ENCODE measurements around the gene IL1RN.

IL1RN gene

GRCh38 chr2:113127646-113128570, 510 bp downstream of the IL1RN start:
- Histone ChIP-seq H3K4me3 (no peak overlapping the region), H3K36me3 (replicated peaks) (no peaks in the 10 kb centered on the region), H3K4me1 (no peaks in the 10 kb centered on the region), H3K9me3 (no peaks in the 10 kb centered on the region), H3K27me3 (ENCODE audit: low read depth) (no peaks in the 10 kb centered on the region; the same call in 1 of the 2 replicates)
- no peak for DNase-seq (ENCODE audit: low spot score in 2 of 2)
- in situ Hi-C loops (cut with MboI; ENCODE audit: low sequenced_read_pairs): no loop called here

- Histone ChIP-seq H3K27me3 (ENCODE audit: low read depth) (no peaks in the 10 kb centered on the region), H3K4me1 (no peaks in the 10 kb centered on the region), H3K9me3 (no peaks in the 10 kb centered on the region), H3K4me3 (no peak overlapping the region), H3K36me3 (replicated peaks) (no peaks in the 10 kb centered on the region)
- DNase-seq (ENCODE audit: low spot score in 2 of 2): no peak
- in situ Hi-C loops (cut with MboI; ENCODE audit: low sequenced_read_pairs): loop anchor here (10.0 kb wide), 1 partner anchor 245 kb away; no protein-coding TSS in a partner anchor
Measured at GRCh38 chr2:113129519-113130078, 2.2 kb downstream of the IL1RN start.

GRCh38 chr2:113131352-113132185, 4.2 kb downstream of the IL1RN start:
- in situ Hi-C loops (cut with MboI; ENCODE audit: low sequenced_read_pairs): loop anchor here (10.0 kb wide), 1 partner anchor 243 kb away; no protein-coding TSS in a partner anchor
- DNase-seq (ENCODE audit: low spot score in 2 of 2): no peak
- Histone ChIP-seq H3K4me1 (no peaks in the 10 kb centered on the region), H3K9me3 (no peaks in the 10 kb centered on the region), H3K27me3 (ENCODE audit: low read depth) (no peaks in the 10 kb centered on the region), H3K4me3 (no peak overlapping the region), H3K36me3 (replicated peaks) (no peaks in the 10 kb centered on the region)

GRCh38 chr2:113132414-113133021, 5.1 kb downstream of the IL1RN start:
- Histone ChIP-seq H3K4me3 (no peak overlapping the region), H3K36me3 (replicated peaks) (no peaks in the 10 kb centered on the region), H3K9me3 (no peaks in the 10 kb centered on the region), H3K4me1 (no peaks in the 10 kb centered on the region), H3K27me3 (ENCODE audit: low read depth) (no peaks in the 10 kb centered on the region)
- in situ Hi-C loops (cut with MboI; ENCODE audit: low sequenced_read_pairs): loop anchor here (10.0 kb wide), 1 partner anchor 242 kb away; no protein-coding TSS in a partner anchor
- DNase-seq (ENCODE audit: low spot score in 2 of 2): no peak

- in situ Hi-C loops (cut with MboI; ENCODE audit: low sequenced_read_pairs): loop anchor here (10.0 kb wide), 1 partner anchor 241 kb away; no protein-coding TSS in a partner anchor
- no peak overlapping the region for H3K4me3 ChIP-seq
- no peaks in the 10 kb centered on the region for H3K9me3 ChIP-seq
- H3K36me3 ChIP-seq (replicated peaks): no peaks in the 10 kb centered on the region
- DNase-seq (ENCODE audit: low spot score in 2 of 2): no peak
- no peaks in the 10 kb centered on the region for H3K4me1 ChIP-seq
- H3K27me3 ChIP-seq (ENCODE audit: low read depth): no peaks in the 10 kb centered on the region
Measured at GRCh38 chr2:113133704-113134598, 6.6 kb downstream of the IL1RN start.

- Histone ChIP-seq H3K27me3 (ENCODE audit: low read depth) (no peaks in the 10 kb centered on the region), H3K4me3 (no peak overlapping the region), H3K36me3 (replicated peaks) (no peaks in the 10 kb centered on the region), H3K9me3 (no peaks in the 10 kb centered on the region), H3K4me1 (no peaks in the 10 kb centered on the region)
- in situ Hi-C loops (cut with MboI; ENCODE audit: low sequenced_read_pairs): loop anchor here (10.0 kb wide), 1 partner anchor 240 kb away; no protein-coding TSS in a partner anchor
- no peak for DNase-seq (ENCODE audit: low spot score in 2 of 2)
Measured at GRCh38 chr2:113134717-113135116, 7.3 kb downstream of the IL1RN start.

- DNase-seq (ENCODE audit: low spot score in 2 of 2): no peak
- no peaks in the 10 kb centered on the region for H3K36me3 ChIP-seq (replicated peaks)
- in situ Hi-C loops (cut with MboI; ENCODE audit: low sequenced_read_pairs): loop anchor here (10.0 kb wide), 1 partner anchor 239 kb away; no protein-coding TSS in a partner anchor
Measured at GRCh38 chr2:113135317-113135716, 7.9 kb downstream of the IL1RN start.

GRCh38 chr2:113136828-113137775, 9.7 kb downstream of the IL1RN start:
- peak; percentile 10 to 49 for DNase-seq (ENCODE audit: low spot score in 2 of 2)
- in situ Hi-C loops (cut with MboI; ENCODE audit: low sequenced_read_pairs): loop anchor here (10.0 kb wide), 1 partner anchor 238 kb away; no protein-coding TSS in a partner anchor

More at GRCh38 chr2:113135317-113135716, 7.9 kb downstream of the IL1RN start:
- no peaks in the 10 kb centered on the region for H3K9me3 ChIP-seq
- H3K4me3 ChIP-seq: no peak overlapping the region
- no peaks in the 10 kb centered on the region for H3K4me1 ChIP-seq
- no peaks in the 10 kb centered on the region for H3K27me3 ChIP-seq (ENCODE audit: low read depth)

GRCh38 chr2:113137827-113138226, 10.4 kb downstream of the IL1RN start:
- H3K4me3 ChIP-seq: no peak overlapping the region
- DNase-seq (ENCODE audit: low spot score in 2 of 2): no peak
- H3K4me1 ChIP-seq: no peaks in the 10 kb centered on the region
- no peaks in the 10 kb centered on the region for H3K36me3 ChIP-seq (replicated peaks)
- no peaks in the 10 kb centered on the region for H3K9me3 ChIP-seq
- no peaks in the 10 kb centered on the region for H3K27me3 ChIP-seq (ENCODE audit: low read depth)
- in situ Hi-C loops (cut with MboI; ENCODE audit: low sequenced_read_pairs): loop anchor here (10.0 kb wide), 1 partner anchor 237 kb away; no protein-coding TSS in a partner anchor

More at GRCh38 chr2:113136828-113137775, 9.7 kb downstream of the IL1RN start:
- no peak overlapping the region for H3K4me3 ChIP-seq
- H3K27me3 ChIP-seq (ENCODE audit: low read depth): no peaks in the 10 kb centered on the region
- no peaks in the 10 kb centered on the region for H3K9me3 ChIP-seq
- H3K4me1 ChIP-seq: no peaks in the 10 kb centered on the region
- H3K36me3 ChIP-seq (replicated peaks): no peaks in the 10 kb centered on the region

GRCh38 chr2:113138428-113139322, 11.3 kb downstream of the IL1RN start:
- peak; percentile 64 to 71 for DNase-seq (ENCODE audit: low spot score in 2 of 2)
- in situ Hi-C loops (cut with MboI; ENCODE audit: low sequenced_read_pairs): loop anchor here (10.0 kb wide), 1 partner anchor 236 kb away; no protein-coding TSS in a partner anchor
- Histone ChIP-seq H3K4me3 (no peak overlapping the region), H3K9me3 (no peaks in the 10 kb centered on the region), H3K36me3 (replicated peaks) (no peaks in the 10 kb centered on the region), H3K27me3 (ENCODE audit: low read depth) (no peaks in the 10 kb centered on the region), H3K4me1 (no peaks in the 10 kb centered on the region)

GRCh38 chr2:113141451-113141850, 14.1 kb downstream of the IL1RN start:
- Histone ChIP-seq H3K4me3 (no peak overlapping the region), H3K36me3 (replicated peaks) (no peaks in the 10 kb centered on the region), H3K4me1 (no peaks in the 10 kb centered on the region), H3K9me3 (no peaks in the 10 kb centered on the region; the same call in 1 of the 2 replicates), H3K27me3 (ENCODE audit: low read depth) (no peaks in the 10 kb centered on the region)
- no peak for DNase-seq (ENCODE audit: low spot score in 2 of 2)
- in situ Hi-C loops (cut with MboI; ENCODE audit: low sequenced_read_pairs): no loop called here

Measured in HAP-1 (cell line).